ENCODE measurements around the gene APOC3. TPM values are rescaled to one million over a fixed set of nuclear protein-coding genes. Genes with fewer than 3 reads are reported as not detected.

Gene APOC3
- total and polyA plus RNA-seq, 10 of the 15 experiments (the other 5 are each of a cell fraction or from before 2014, with no cell fraction given) = 1.9 TPM; not detected in 9

- TF ChIP-seq ZZZ3 (IDR thresholded peaks at IDR 0.05; ENCODE audit: control insufficient read depth, insufficient read length, low read depth) (no peak), CEBPZ (IDR thresholded peaks at IDR 0.05; ENCODE audit: low read depth, low read length) (no peak), HSF1 (IDR thresholded peaks at IDR 0.05; ENCODE audit: low read depth, low read length) (no peak), KLF5 (IDR thresholded peaks at IDR 0.05; ENCODE audit: partially characterized antibody) (no peak), MEF2B (IDR thresholded peaks at IDR 0.05; ENCODE audit: partially characterized antibody, poor library complexity, severe bottlenecking) (no peak), NR2C1 (IDR thresholded peaks at IDR 0.05) (no peak), CREM (IDR thresholded peaks at IDR 0.05; ENCODE audit: low read depth) (no peak), USF2 (IDR thresholded peaks at IDR 0.05; ENCODE audit: borderline replicate concordance, low read depth, low read length) (no peak)
Observed at GRCh38 chr11:116791813-116792143, 37.9 kb upstream of the APOC3 start, which contains the start of gene APOA5 (continued).
